RWPE1 (cell line): Measurements from ENCODE around the gene ZBTB21.

ENCODE experiments used
- CTCF ChIA-PET: fragments of 350-600 bp; sonication (Branson Sonifier 250); formaldehyde crosslinking; extraction: SDS; loops from one replicate; lab custom pipeline; 2021; lab: Yijun Ruan, JAX
- POLR2A ChIA-PET: fragments of 400-600 bp; formaldehyde crosslinking; extraction: SDS; loops from one replicate; lab custom pipeline; 2020; ENCODE audit warnings: antibody characterized with exemption; ENCODE audit not compliant: low non-redundant PET; lab: Yijun Ruan, JAX
- DNase-seq: peaks from one replicate; pipeline ENCODE4 v3.0.0; 2012; ENCODE audit warnings: low spot score
- H3K27ac ChIP-seq: fragments of 450-650 bp; 2 replicates; pipeline ENCODE4 v1.5.1; 2017
- CTCF ChIP-seq: fragments of 450-650 bp; conservative IDR thresholded peaks from 2 replicates; pipeline ENCODE4 v1.5.1; 2017; ENCODE audit warnings: low read depth, mild to moderate bottlenecking

ZBTB21 gene

GRCh38 chr21:42044871-42045495 lies 34.8 kb upstream of the ZBTB21 start:
- no peak for TF ChIP-seq CTCF
- POLR2A ChIA-PET: no interaction called here
- no peak overlapping the region for H3K27ac ChIP-seq
- DNase-seq: no peak
- CTCF ChIA-PET: no interaction called here

- ChIA-PET POLR2A (no interaction called here), CTCF (interaction anchor here (1.1 kb wide), 1 partner anchor 63 kb away, joined by 3 read pairs; no protein-coding TSS in a partner anchor)
- DNase-seq: no peak
- no peak overlapping the region for H3K27ac ChIP-seq
- TF ChIP-seq CTCF: no peak
These were observed 33.8 kb upstream of the ZBTB21 start for GRCh38 chr21:42043961-42044360.

GRCh38 chr21:42043201-42043895 lies 33.2 kb upstream of the ZBTB21 start:
- no peak for TF ChIP-seq CTCF
- ChIA-PET POLR2A (no interaction called here), CTCF (interaction anchor here (1.1 kb wide), 1 partner anchor 64 kb away, joined by 3 read pairs; no protein-coding TSS in a partner anchor)
- no peak overlapping the region for H3K27ac ChIP-seq
- no peak for DNase-seq

GRCh38 chr21:42042651-42043050 lies 32.5 kb upstream of the ZBTB21 start:
- ChIA-PET CTCF (no interaction called here), POLR2A (no interaction called here)
- no peak for DNase-seq

GRCh38 chr21:42041711-42042110 lies 31.6 kb upstream of the ZBTB21 start:
- DNase-seq: no peak
- CTCF ChIA-PET: interaction anchor here (0.7 kb wide), 1 partner anchor 230 kb away, joined by 5 read pairs; no protein-coding TSS in a partner anchor
- H3K27ac ChIP-seq: no peak overlapping the region
- no peak for TF ChIP-seq CTCF
- POLR2A ChIA-PET: no interaction called here

More at GRCh38 chr21:42042651-42043050, 32.5 kb upstream of the ZBTB21 start:
- H3K27ac ChIP-seq: no peak overlapping the region
- no peak for TF ChIP-seq CTCF

- POLR2A ChIA-PET: no interaction called here
- no peak for DNase-seq
- peak overlapping the region; percentile 53; the same call in 1 of the 2 replicates for H3K27ac ChIP-seq
- TF ChIP-seq CTCF: no peak
- CTCF ChIA-PET: interaction anchor here (0.7 kb wide), 1 partner anchor 229 kb away, joined by 5 read pairs; no protein-coding TSS in a partner anchor
These were observed 31.1 kb upstream of the ZBTB21 start for GRCh38 chr21:42041246-42041645.
